ENCODE measurements around the gene EFTUD2.

- TF ChIP-seq CREB1 (IDR thresholded peaks at IDR 0.05; ENCODE audit: low read depth) (0 out of 2 replicates have a peak, but pooled peaks have one; percentile 36), REST (IDR thresholded peaks at IDR 0.05; ENCODE audit: low read depth) (peak; percentile 56; the same call in 1 of the 2 replicates), TEAD4 (IDR thresholded peaks at IDR 0.05) (no peak), YY1 (IDR thresholded peaks at IDR 0.05; ENCODE audit: low read depth) (no peak), USF1 (IDR thresholded peaks at IDR 0.05) (no peak), ZBTB7A (IDR thresholded peaks at IDR 0.05; ENCODE audit: low read depth) (no peak)
Measured at GRCh38 chr17:44947461-44948314, 48.4 kb upstream of the EFTUD2 start, which contains the start of gene KIF18B.

Measured in Ishikawa (cell line).